HG02571 (cell line): ENCODE measurements around the gene POLQ.
"Not testable (repeated sequence)": the region's sequence is repeated elsewhere in the genome, so short reads cannot be mapped to it uniquely, and the experiment has no call there.

ENCODE experiments used
- ATAC-seq: cut with Tn5 transposase; IDR thresholded peaks from one replicate; pipeline ENCODE4 v1.9.1; 2021; ENCODE audit warnings: mild to moderate bottlenecking, moderate library complexity; ENCODE audit not compliant: unreplicated experiment

Gene POLQ

GRCh38 chr3:121430664-121431215 is 115.0 kb downstream of the POLQ start:
- no peak for ATAC-seq

- ATAC-seq: no peak
Measured at GRCh38 chr3:121424549-121424948, 121.2 kb downstream of the POLQ start.

- ATAC-seq: no peak
Measured at GRCh38 chr3:121418182-121418581, 127.6 kb downstream of the POLQ start.

GRCh38 chr3:121414924-121415323 is 130.9 kb downstream of the POLQ start:
- no peak for ATAC-seq

GRCh38 chr3:121411523-121411922 is 134.3 kb downstream of the POLQ start:
- no peak for ATAC-seq

GRCh38 chr3:121405631-121406030 is 140.2 kb downstream of the POLQ start:
- ATAC-seq: no peak

GRCh38 chr3:121399820-121400219 is 146.0 kb downstream of the POLQ start:
- no peak for ATAC-seq

- not testable (repeated sequence) for ATAC-seq
Measured at GRCh38 chr3:121398051-121398450, 147.7 kb downstream of the POLQ start.

GRCh38 chr3:121395967-121396366 is 149.8 kb downstream of the POLQ start:
- ATAC-seq: not testable (repeated sequence)

- ATAC-seq: not testable (repeated sequence)
Measured at GRCh38 chr3:121388308-121388707, 157.5 kb downstream of the POLQ start.
